ENCODE data around the gene L3MBTL1.

DNA sequence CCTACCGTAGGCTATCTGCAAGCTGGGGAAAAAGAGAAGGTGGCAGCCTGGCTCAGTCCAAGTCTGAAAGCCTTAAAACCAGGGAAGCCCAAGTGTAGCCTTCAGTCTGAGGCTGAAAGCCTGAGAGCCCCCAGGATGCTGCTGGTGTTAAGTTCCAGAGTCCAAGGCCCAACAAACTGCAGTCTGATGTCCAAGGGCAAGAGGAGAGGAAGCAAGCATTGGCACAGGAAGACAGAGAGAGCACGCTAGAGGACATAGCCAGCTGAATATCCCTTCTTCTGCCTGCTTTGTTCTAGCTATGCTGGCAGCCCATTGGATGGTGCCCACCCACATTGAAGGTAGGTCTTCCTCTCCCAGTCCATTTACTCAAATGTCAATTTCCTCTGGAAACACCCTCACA, 12.1 kb upstream of the L3MBTL1 start:
- TF ChIP-seq CTCF (IDR thresholded peaks at IDR 0.05) (no peak), POLR2A (IDR thresholded peaks at IDR 0.05) (no peak)

Measured in thyroid gland (tissue), 4 donors.